ENCODE data around the gene PDCD4. TPM values are rescaled to one million over a fixed set of nuclear protein-coding genes. Genes with fewer than 3 reads are reported as not detected.

PDCD4 gene
- total and polyA plus RNA-seq, 2 of the 4 experiments (the other 2 are of a cell fraction), result 10.9 to 49.7 TPM

- Histone ChIP-seq H3K4me2 (ENCODE audit: low read depth, low read length) (no peak overlapping the region), H2BK20ac (ENCODE audit: low read depth, low read length) (no peak overlapping the region), H3K14ac (replicated peaks; ENCODE audit: low read depth, low read length) (no peak overlapping the region), H3K56ac (ENCODE audit: extremely low read depth, insufficient read depth, low read length) (no peak overlapping the region), H3K18ac (ENCODE audit: low read depth, low read length) (no peak overlapping the region), H2BK5ac (ENCODE audit: low read depth, low read length, poor library complexity, severe bottlenecking) (no peak overlapping the region), H4K8ac (ENCODE audit: low read depth in 2 of 2, low read length in 2 of 2) (no peak overlapping the region), H3K36me3 (ENCODE audit: control insufficient read depth, insufficient read depth, low read length) (no peaks in the 10 kb centered on the region), H3K9ac (ENCODE audit: low read depth, low read length) (no peak overlapping the region), H3K4me1 (ENCODE audit: control insufficient read depth, insufficient read depth, low read length) (no peaks in the 10 kb centered on the region; the same call in 1 of the 2 replicates), H4K91ac (ENCODE audit: insufficient read depth, low read depth, low read length) (no peak overlapping the region; the same call in 1 of the 2 replicates), H3K4me3 (ENCODE audit: insufficient read depth, low read depth, low read length) (no peak overlapping the region), H2AK9ac (replicated peaks; ENCODE audit: low read depth, low read length, poor library complexity) (no peak overlapping the region), H2AFZ (replicated peaks; ENCODE audit: low read length, poor library complexity) (no peak overlapping the region), H3K4ac (ENCODE audit: low read depth, low read length) (no peak overlapping the region), H2BK120ac (ENCODE audit: low read depth, low read length) (no peak overlapping the region), H3K23ac (ENCODE audit: low read depth, low read length) (no peak overlapping the region), H3K9me1 (ENCODE audit: insufficient read depth, low read length) (no peaks in the 10 kb centered on the region), H3K27me3 (ENCODE audit: control insufficient read depth, insufficient read depth, low read length) (peaks cover 6% of the 10 kb centered on the region), H4K5ac (ENCODE audit: low read depth, low read length) (no peak overlapping the region), H3K27ac (ENCODE audit: insufficient read depth, low read length) (no peak overlapping the region), H3K9me3 (ENCODE audit: control insufficient read depth, insufficient read depth, low read length) (no peaks in the 10 kb centered on the region), H2AK5ac (ENCODE audit: low read depth, low read length) (no peak overlapping the region), H4K20me1 (ENCODE audit: insufficient read depth, low read length) (no peaks in the 10 kb centered on the region), H2BK15ac (ENCODE audit: low read depth, low read length) (no peak overlapping the region), H3K79me1 (ENCODE audit: low read depth in 1 of 2, low read length in 2 of 2) (no peaks in the 10 kb centered on the region)
- dilution Hi-C loops (cut with HindIII; ENCODE audit: low sequenced_read_pairs, unreplicated experiment) (no loop called here), in situ Hi-C loops (cut with MboI; ENCODE audit: low sequenced_read_pairs) (no loop called here), intact Hi-C loops (cut with micrococcal nuclease) (no loop called here)
- POLR2A ChIA-PET (ENCODE audit: unreplicated experiment), result no interaction called here
- WGBS, 2 experiments (ENCODE audit: extremely low coverage in 2 of 2, insufficient read length in 1 of 2), result 72% methylated on average over 2 of the region's 6 CpGs; no CpG with 5 or more reads in 1 of the 2 experiments
- CTCF ChIA-PET, result no interaction called here
- BruUV-seq (replicated peaks), result no TSS peak
- TF ChIP-seq SMC3 (IDR thresholded peaks at IDR 0.05; ENCODE audit: low read depth, low read length) (no peak), POLR2A (IDR thresholded peaks at IDR 0.05; ENCODE audit: low read depth, low read length) (no peak), FOS (IDR thresholded peaks at IDR 0.05; ENCODE audit: low read depth, low read length) (no peak), BHLHE40 (IDR thresholded peaks at IDR 0.05; ENCODE audit: low read depth, low read length) (no peak), MXI1 (IDR thresholded peaks at IDR 0.05; ENCODE audit: borderline replicate concordance, low read depth, low read length) (no peak)
- ATAC-seq (ENCODE audit: low read depth) (0 out of 2 replicates have a peak, but pooled peaks have one; percentile 17), DNase-seq (no peak)
Observed at GRCh38 chr10:110834629-110835301, 37.0 kb upstream of the PDCD4 start.

Measured in IMR-90 (cell line).